DMS 273 treated with DMSO at 0.1 percent for 48 hours (cell line): Measurements from ENCODE around the gene RNF169.

ENCODE experiments used
- DNase-seq: peaks from one replicate; lab custom pipeline; 2025; lab: John Stamatoyannopoulos, UW

The RNF169 gene

GRCh38 chr11:74871037-74871436 lies 122.4 kb downstream of the RNF169 start:
- no peak for DNase-seq

GRCh38 chr11:74877132-74877531 lies 128.5 kb downstream of the RNF169 start:
- no peak for DNase-seq
